Neural cell (in vitro differentiated cells): Measurements from ENCODE around the gene PRR11. TPM values are rescaled to one million over a fixed set of nuclear protein-coding genes. Genes with fewer than 3 reads are reported as not detected.

Source experiments
- H2AFZ ChIP-seq: fragments of 200-600, 300-800 bp; sonication (generic), shearing (Covaris generic); 2 replicates; pipeline ENCODE4 v1.6.0; 2014; ENCODE audit warnings: low read depth, mild to moderate bottlenecking, antibody characterized with exemption, low read length, moderate library complexity
- H3F3A ChIP-seq: fragments of 200-600 bp; shearing (Covaris generic); 2 replicates; pipeline ENCODE4 v1.6.1; 2016; ENCODE audit warnings: mild to moderate bottlenecking, moderate library complexity, mixed read lengths, antibody characterized with exemption, low read length; ENCODE audit not compliant: insufficient read depth, poor library complexity, severe bottlenecking
- H3K27ac ChIP-seq: fragments of 200-600, 300-800 bp; sonication (generic), shearing (Covaris generic); 2 replicates; pipeline ENCODE4 v1.5.1; 2014; ENCODE audit warnings: mild to moderate bottlenecking, low read length, moderate library complexity
- H3K27me3 ChIP-seq: fragments of 300-800, 200-600 bp; sonication (generic), shearing (Covaris generic); 2 replicates; pipeline ENCODE4 v1.6.0; 2014; ENCODE audit warnings: mild to moderate bottlenecking, low read depth, low read length, moderate library complexity; ENCODE audit not compliant: insufficient read depth
- H3K36me3 ChIP-seq: fragments of 300-800, 200-600 bp; sonication (generic), shearing (Covaris generic); 2 replicates; pipeline ENCODE4 v1.5.1; 2014; ENCODE audit warnings: mild to moderate bottlenecking, antibody characterized with exemption, low read length, moderate library complexity; ENCODE audit not compliant: insufficient read depth
- H3K4me2 ChIP-seq: fragments of 300-800, 200-600 bp; sonication (generic), shearing (Covaris generic); 2 replicates; pipeline ENCODE4 v1.6.0; 2014; ENCODE audit warnings: mild to moderate bottlenecking, low read length
- H3K4me3 ChIP-seq: fragments of 300-800, 200-600 bp; sonication (generic), shearing (Covaris generic); 2 replicates; pipeline ENCODE4 v1.5.1; 2014; ENCODE audit warnings: mild to moderate bottlenecking, low read length, moderate library complexity
- H3K79me2 ChIP-seq: fragments of 200-600 bp; shearing (Covaris generic); replicated peaks from 2 replicates; pipeline ENCODE4 v1.6.0; 2014; ENCODE audit warnings: mild to moderate bottlenecking, low read length, moderate library complexity; ENCODE audit not compliant: insufficient read depth
- H3K9ac ChIP-seq: fragments of 300-800, 200-600 bp; sonication (generic), shearing (Covaris generic); 2 replicates; pipeline ENCODE4 v1.6.1; 2016; ENCODE audit warnings: mild to moderate bottlenecking, low read length, mixed read lengths
- H3K9me2 ChIP-seq: fragments of 200-600 bp; shearing (Covaris generic); 2 replicates; pipeline ENCODE4 v1.6.1; 2016; ENCODE audit warnings: mild to moderate bottlenecking, low read length, mixed read lengths; ENCODE audit not compliant: insufficient read depth
- H3K9me3 ChIP-seq: fragments of 200-600, 300-800 bp; sonication (generic), shearing (Covaris generic); 2 replicates; pipeline ENCODE4 v1.6.1; 2016; ENCODE audit warnings: mild to moderate bottlenecking, mixed run types, low read length, moderate library complexity, mixed read lengths
- H4K20me1 ChIP-seq: fragments of 200-600 bp; shearing (Covaris generic); 2 replicates; pipeline ENCODE4 v1.6.1; 2016; ENCODE audit warnings: mild to moderate bottlenecking, mixed run types; ENCODE audit not compliant: insufficient read depth
- CTCF ChIP-seq: fragments of 450-650 bp; IDR thresholded peaks from 2 replicates; pipeline ENCODE4 v1.5.1; 2014; ENCODE audit warnings: antibody characterized with exemption, mild to moderate bottlenecking, moderate library complexity; ENCODE audit not compliant: poor library complexity, severe bottlenecking
- EP300 ChIP-seq: fragments of 450-650 bp; conservative IDR thresholded peaks from 2 replicates; pipeline ENCODE4 v1.6.1; 2014; ENCODE audit warnings: antibody characterized with exemption, mild to moderate bottlenecking, moderate library complexity; ENCODE audit not compliant: poor library complexity, severe bottlenecking
- EZH2 ChIP-seq: fragments of 200-600, 300-800 bp; shearing (Covaris generic), sonication (generic); IDR thresholded peaks from 2 replicates; pipeline ENCODE4 v1.6.1; 2014; ENCODE audit warnings: antibody characterized with exemption, low read length, borderline replicate concordance, mild to moderate bottlenecking; ENCODE audit not compliant: insufficient read depth, poor library complexity, severe bottlenecking
- MXI1 ChIP-seq: fragments of 450-650 bp; conservative IDR thresholded peaks from 2 replicates; pipeline ENCODE4 v1.6.1; 2014; ENCODE audit warnings: antibody characterized with exemption, mild to moderate bottlenecking; ENCODE audit not compliant: poor library complexity, severe bottlenecking
- POLR2AphosphoS5 ChIP-seq: IDR thresholded peaks from 2 replicates; pipeline ENCODE4 v1.6.1; 2012
- RAD21 ChIP-seq: fragments of 450-650 bp; conservative IDR thresholded peaks from 2 replicates; pipeline ENCODE4 v1.6.1; 2014; ENCODE audit warnings: antibody characterized with exemption, mild to moderate bottlenecking, moderate library complexity
- REST ChIP-seq: IDR thresholded peaks from 2 replicates; pipeline ENCODE4 v1.6.1; 2012; ENCODE audit warnings: borderline replicate concordance
- SMC3 ChIP-seq: fragments of 450-650 bp; conservative IDR thresholded peaks from 2 replicates; pipeline ENCODE4 v1.6.1; 2014; ENCODE audit warnings: antibody characterized with exemption, mild to moderate bottlenecking, moderate library complexity; ENCODE audit not compliant: poor library complexity
- TAF1 ChIP-seq: IDR thresholded peaks from 2 replicates; pipeline ENCODE4 v1.6.1; 2012; ENCODE audit warnings: low read depth
- polyA plus RNA-seq: library from polyadenylated mRNA; depleted of rRNA; stranded (reverse); fragments of >200 nt; gene quantifications from 2 replicates; pipeline ENCODE4 v1.2.3, GENCODE V29; 2014

Gene PRR11
- polyA plus RNA-seq, 1 donor from 2014 or later, result 0.22 TPM

- H3K27me3 ChIP-seq, result no peaks in the 10 kb centered on the region
These were observed 48.3 kb upstream of the PRR11 start for GRCh38 chr17:59107306-59107670.

GRCh38 chr17:59108400-59109102 is 47.0 kb upstream of the PRR11 start:
- no peaks in the 10 kb centered on the region for H3K9me2 ChIP-seq
- no peak overlapping the region for H2AFZ ChIP-seq
- H3F3A ChIP-seq, result peaks cover 6% of the 10 kb centered on the region
- no peaks in the 10 kb centered on the region for H4K20me1 ChIP-seq
- no peaks in the 10 kb centered on the region for H3K27me3 ChIP-seq
- no peak overlapping the region for H3K9ac ChIP-seq
- no peak overlapping the region for H3K4me2 ChIP-seq
- H3K79me2 ChIP-seq, result peaks cover 21% of the 10 kb centered on the region
- H3K9me3 ChIP-seq, result no peaks in the 10 kb centered on the region
- no peaks in the 10 kb centered on the region for H3K36me3 ChIP-seq
- no peak overlapping the region for H3K4me3 ChIP-seq
- H3K27ac ChIP-seq, result no peak overlapping the region
- TF ChIP-seq SMC3 (no peak), REST (no peak), CTCF (no peak), EP300 (no peak), MXI1 (no peak)

More at GRCh38 chr17:59107306-59107670, 48.3 kb upstream of the PRR11 start:
- peak overlapping the region; percentile 8 for H3K27ac ChIP-seq
- H3K9me2 ChIP-seq, result no peaks in the 10 kb centered on the region
- no peaks in the 10 kb centered on the region for H4K20me1 ChIP-seq
- H3K4me2 ChIP-seq, result peak overlapping the region; percentile 85
- peaks cover 21% of the 10 kb centered on the region for H3K79me2 ChIP-seq
- H3K9me3 ChIP-seq, result no peaks in the 10 kb centered on the region
- H3K36me3 ChIP-seq, result no peaks in the 10 kb centered on the region
- peaks cover 6% of the 10 kb centered on the region for H3F3A ChIP-seq
- H3K9ac ChIP-seq, result peak overlapping the region; percentile 41
- peak overlapping the region; percentile 94 for H3K4me3 ChIP-seq
- TF ChIP-seq EP300, result no peak
- no peak for TF ChIP-seq MXI1
- TF ChIP-seq SMC3, result no peak
- no peak for TF ChIP-seq CTCF
- TF ChIP-seq EZH2, result no peak
- no peak for TF ChIP-seq RAD21
- no peak for TF ChIP-seq TAF1
- TF ChIP-seq POLR2AphosphoS5, result no peak
- no peak for TF ChIP-seq REST
- H2AFZ ChIP-seq, result peak overlapping the region; percentile 15
